Endothelial cell of umbilical vein (primary cell): ENCODE measurements around the gene TDO2.

Experiments
- POLR2A ChIP-seq: IDR thresholded peaks from 2 replicates; pipeline ENCODE4 v1.6.1; 2012; ENCODE audit warnings: low read depth, mild to moderate bottlenecking, control low read depth, low read length
- TF ChIP-seq, protein P1 (sequence below), 2 donors: IDR thresholded peaks; 1 replicate in 1 of 2; 2 replicates in 1 of 2; pipeline ENCODE4 v1.5.1; 2011; ENCODE audit warnings: low read length in 2 of 2, mild to moderate bottlenecking in 2 of 2, moderate library complexity in 2 of 2, control low read depth in 1 of 2, inconsistent platforms in 1 of 2, low read depth in 1 of 2; ENCODE audit not compliant: insufficient read depth in 1 of 2; ENCODE audit errors: extremely low read depth in 1 of 2

DNA sequence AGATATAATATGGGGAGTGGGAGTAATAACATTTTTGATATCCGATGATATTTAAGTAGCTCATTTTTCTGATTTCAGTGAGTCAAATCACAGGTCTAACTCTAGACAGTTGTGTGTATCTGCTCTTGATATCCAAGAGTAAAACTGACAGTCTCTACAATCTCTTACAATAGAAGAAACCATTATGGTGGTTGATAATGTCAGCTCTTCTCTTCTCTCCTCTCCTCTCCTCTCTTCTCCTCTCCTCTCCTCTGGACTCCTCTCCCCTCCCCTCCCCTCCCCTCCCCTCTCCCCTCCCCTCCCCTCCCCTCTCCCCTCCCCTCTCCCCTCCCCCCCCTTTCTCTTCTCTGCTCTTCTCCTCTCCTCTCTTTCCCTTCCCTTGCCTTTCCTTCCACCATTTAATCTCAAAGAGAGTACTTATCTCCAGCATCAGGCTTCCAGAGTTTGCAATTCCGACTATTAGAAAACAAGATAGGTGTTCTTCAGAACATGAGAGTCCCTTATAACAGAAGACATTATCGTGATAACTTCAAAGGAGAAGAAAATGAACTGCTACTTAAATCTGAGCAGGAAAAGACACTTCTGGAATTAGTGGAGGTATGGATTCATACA is 6.2 kb downstream of the TDO2 start:
- no peak for TF ChIP-seq POLR2A
- TF ChIP-seq, protein P1, sequence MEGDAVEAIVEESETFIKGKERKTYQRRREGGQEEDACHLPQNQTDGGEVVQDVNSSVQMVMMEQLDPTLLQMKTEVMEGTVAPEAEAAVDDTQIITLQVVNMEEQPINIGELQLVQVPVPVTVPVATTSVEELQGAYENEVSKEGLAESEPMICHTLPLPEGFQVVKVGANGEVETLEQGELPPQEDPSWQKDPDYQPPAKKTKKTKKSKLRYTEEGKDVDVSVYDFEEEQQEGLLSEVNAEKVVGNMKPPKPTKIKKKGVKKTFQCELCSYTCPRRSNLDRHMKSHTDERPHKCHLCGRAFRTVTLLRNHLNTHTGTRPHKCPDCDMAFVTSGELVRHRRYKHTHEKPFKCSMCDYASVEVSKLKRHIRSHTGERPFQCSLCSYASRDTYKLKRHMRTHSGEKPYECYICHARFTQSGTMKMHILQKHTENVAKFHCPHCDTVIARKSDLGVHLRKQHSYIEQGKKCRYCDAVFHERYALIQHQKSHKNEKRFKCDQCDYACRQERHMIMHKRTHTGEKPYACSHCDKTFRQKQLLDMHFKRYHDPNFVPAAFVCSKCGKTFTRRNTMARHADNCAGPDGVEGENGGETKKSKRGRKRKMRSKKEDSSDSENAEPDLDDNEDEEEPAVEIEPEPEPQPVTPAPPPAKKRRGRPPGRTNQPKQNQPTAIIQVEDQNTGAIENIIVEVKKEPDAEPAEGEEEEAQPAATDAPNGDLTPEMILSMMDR (IDR thresholded peaks at IDR 0.05; ENCODE audit: extremely low read depth in 1 of 2, insufficient read depth in 1 of 2, low read depth in 1 of 2, low read length in 2 of 2) = no peak
